ENCODE results near the gene SLC43A1.

Gene SLC43A1

DNA sequence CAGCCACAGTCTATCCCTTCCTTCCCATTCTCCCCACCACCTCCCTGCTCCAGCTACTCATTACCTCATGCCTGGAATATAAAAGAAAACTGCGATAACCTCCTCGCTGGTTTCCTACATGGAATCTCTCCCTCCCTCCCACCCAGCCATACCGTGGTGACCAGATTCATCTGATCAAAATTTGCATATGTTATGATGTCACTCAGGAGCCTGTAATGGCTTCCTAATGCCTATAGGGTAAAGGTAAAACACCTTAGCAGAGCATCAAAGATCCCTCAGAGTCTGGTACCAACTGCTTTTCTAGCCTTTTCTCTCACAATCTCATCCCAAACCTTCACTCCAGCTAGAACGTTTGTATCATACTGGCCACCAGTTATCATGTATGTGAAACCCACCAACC, 35.6 kb downstream of the SLC43A1 start:
- no peak for DNase-seq (ENCODE audit: low read depth in 2 of 3, low spot score in 1 of 3)

DNA sequence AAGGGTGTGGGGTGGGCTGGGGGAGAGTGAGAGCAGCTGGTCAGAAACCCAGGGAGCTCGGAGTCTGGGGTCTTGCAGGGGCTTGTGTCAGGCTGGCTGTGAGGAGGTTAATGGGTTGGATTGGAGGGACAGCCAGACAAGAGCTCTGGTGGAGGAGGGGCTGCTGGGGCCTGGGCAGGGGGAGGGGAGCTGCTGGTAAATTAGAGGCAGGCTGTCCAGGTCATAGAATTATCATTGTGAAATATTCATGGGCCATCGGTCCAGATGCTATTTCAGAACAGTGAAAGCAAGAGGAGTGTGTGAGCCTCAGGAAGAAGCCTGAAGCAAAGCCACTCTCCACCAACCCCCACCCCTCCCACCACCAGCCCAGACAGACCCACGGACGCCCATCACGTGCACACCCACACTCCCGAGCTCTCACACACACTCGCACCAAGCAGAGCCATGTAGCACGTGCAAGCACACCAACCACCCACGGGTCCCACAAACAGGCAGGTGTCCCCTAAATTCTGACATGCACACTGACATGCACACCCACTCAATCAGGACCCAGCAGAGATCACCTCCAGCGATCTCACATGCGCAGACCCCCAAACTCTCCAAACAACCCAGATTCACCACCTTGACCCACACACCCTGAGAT, 36.4 kb downstream of the SLC43A1 start:
- DNase-seq (ENCODE audit: low read depth in 2 of 3, low spot score in 1 of 3): no peak

DNA sequence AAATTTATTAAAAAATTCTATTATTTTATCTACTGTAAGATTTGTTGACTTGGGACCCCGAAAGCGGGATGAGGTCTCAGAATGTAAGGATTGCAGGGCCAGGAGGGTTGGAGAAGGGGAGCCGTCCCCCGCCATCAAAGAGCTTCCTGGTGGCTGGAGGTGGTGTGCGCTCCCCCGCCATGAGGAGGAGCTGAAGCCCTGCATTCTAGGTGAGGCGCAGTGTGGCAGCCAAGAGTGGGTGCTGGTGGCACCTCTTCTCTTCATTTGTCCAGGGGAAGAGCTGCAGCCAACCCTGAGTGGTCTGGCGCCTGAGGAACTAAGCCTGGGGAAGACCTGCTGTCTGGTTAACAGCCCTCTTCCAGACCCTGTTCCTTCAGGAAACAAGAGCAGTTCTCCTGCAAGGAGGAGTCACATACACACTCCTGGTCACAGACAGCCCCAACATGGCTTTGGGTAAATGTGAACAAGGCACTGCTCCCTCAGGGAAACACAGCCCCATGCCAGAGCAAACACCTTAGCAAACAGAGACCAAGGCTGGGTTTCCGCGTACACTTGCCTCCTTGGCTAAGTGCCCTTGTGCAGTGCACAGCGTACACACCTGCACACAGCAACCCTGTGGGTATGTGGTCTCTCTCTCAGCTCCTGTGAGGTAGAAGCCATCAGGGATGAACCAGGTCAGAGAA, 37.9 kb downstream of the SLC43A1 start:
- DNase-seq (ENCODE audit: low read depth in 2 of 3, low spot score in 1 of 3): no peak

DNA sequence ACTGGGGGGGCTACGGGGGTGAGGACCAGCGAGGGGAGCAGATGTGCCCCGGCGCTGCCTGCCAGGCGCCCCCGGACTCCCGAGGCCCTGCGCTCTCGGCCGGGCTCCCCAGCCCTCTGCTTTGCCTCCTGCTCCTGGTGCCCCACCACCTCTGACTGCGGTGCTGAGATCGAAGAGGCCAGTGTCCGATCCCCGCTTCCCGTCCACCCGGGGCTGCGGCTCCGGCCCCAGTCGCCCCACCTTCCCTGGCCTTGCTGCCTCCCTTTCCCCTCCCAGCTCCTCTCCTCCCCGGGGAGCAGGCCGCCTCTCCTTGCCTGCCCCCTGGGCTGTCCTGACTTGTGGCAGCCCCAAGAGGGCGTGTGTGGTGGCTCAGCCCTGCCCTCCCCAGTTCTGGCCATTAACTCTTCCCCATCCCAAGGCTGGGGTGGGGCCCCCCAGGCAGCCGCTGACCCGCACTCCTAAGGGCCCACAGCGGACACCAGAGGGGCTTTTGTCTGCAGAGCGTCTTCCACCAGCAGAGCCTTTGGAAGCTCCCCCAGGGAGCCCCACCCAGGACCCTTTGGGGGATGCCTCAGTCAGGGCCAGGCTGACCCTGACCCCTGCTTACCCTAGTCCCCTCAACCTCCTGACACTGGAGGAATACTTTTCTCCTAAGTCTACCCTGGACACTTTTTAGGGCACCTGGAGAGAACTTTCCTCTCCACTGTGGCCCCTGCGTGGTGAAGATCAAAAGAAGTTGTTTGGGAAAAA, 38.6 kb downstream of the SLC43A1 start:
- no peak for DNase-seq (ENCODE audit: low read depth in 2 of 3, low spot score in 1 of 3)

DNA sequence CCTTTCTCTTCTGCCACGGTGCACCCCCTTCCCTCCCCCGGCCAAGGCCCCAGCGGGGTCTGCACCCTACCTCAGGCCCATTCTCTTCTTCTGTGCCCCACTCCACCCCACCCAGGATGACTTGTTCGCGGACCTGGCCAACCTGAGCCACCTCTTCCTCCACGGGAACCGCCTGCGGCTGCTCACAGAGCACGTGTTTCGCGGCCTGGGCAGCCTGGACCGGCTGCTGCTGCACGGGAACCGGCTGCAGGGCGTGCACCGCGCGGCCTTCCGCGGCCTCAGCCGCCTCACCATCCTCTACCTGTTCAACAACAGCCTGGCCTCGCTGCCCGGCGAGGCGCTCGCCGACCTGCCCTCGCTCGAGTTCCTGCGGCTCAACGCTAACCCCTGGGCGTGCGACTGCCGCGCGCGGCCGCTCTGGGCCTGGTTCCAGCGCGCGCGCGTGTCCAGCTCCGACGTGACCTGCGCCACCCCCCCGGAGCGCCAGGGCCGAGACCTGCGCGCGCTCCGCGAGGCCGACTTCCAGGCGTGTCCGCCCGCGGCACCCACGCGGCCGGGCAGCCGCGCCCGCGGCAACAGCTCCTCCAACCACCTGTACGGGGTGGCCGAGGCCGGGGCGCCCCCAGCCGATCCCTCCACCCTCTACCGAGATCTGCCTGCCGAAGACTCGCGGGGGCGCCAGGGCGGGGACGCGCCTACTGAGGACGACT, 39.3 kb downstream of the SLC43A1 start:
- DNase-seq (ENCODE audit: low read depth in 2 of 3, low spot score in 1 of 3): no peak

DNA sequence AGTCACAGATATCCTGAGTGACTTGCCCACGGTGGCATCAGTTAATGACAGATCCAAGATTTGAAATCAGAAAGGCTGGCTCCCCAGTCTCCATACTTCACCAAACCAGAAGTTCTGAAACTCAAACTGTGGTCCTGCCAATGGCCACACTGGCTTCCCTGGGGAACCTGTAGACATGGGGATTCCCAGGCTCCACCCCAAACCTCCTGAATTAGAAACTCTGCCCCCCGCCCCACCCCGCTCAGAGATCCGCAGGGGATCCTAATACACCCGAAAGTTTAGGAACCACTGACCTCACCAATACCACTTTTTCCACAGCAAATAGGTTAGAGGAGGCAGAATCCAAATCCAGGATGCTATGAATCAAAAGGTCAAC, 39.8 kb downstream of the SLC43A1 start:
- no peak for DNase-seq (ENCODE audit: low read depth in 2 of 3, low spot score in 1 of 3)

DNA sequence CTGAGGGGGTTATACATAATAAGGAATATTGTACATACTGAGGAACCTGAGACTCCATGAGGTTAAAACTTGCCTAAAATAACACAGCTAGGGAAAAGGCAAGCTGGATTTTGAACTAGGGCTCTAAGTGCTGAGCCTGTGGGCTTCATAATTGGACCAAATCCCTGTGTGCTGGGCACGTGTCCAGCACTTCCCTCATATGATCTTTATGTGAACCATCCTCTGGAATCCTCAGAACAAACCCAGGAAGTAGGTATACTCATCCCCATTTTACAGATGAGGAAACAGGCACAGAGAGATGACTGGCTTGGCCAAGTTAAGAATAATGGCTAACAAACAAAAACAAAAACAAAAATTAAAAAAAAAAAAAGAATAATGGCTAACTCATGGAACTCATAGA, 40.3 kb downstream of the SLC43A1 start:
- DNase-seq (ENCODE audit: low read depth in 2 of 3, low spot score in 1 of 3): no peak

DNA sequence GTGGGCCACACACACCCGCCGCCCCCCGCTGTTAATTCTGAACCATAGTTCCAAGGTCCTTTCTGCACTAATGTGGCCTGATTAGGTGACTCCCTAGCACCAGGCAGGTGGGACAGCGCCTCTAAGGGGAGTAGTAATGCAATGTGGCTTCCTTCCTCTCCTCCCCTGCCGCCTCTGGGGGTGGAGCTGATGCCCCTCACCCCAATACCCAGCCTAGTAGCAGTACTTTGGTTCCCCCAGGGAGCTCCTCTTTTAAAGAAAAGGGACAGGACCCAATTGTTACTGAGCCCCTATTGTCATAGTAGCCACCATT, 40.7 kb downstream of the SLC43A1 start:
- DNase-seq (ENCODE audit: low read depth in 2 of 3, low spot score in 1 of 3): no peak

DNA sequence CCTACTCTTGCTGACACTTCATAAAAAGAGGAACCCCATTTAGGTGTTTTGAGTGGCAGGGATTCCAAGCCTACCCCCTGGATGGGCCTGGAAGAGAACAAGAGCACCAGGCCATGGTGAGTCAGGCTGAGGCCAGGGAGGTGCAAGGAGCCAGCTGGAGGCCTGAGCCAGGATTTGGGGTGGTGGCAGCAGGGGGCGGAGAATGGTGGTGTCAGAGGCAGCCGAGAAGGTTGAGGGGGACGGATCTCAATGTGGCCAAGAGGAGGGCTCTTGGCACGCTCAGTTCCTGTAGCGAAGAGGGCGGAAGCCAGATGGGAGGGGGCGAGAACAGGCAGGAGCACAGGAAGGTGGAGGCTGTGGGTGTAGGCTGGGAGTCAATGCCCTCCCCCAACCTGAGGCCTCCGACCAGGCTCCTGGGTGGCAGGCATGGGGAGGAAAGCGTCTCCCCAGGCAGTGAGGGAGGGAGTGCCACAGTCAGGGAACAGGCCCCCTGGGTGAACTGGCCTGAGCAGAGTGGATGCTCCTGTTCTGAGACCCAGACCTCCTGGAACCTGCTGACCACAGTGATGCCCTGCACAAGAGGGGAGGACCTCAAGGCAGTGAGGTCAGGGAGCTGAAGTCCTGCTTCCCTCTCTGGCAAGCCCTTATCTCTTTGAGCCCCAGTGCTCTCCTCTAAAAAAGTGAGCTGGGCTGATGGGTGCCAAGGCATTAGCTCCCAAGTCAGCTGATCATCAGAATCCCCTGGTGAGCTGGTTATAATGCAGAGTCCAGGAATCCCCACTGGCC, 41.3 kb downstream of the SLC43A1 start:
- DNase-seq (ENCODE audit: low read depth in 2 of 3, low spot score in 1 of 3): no peak

DNA sequence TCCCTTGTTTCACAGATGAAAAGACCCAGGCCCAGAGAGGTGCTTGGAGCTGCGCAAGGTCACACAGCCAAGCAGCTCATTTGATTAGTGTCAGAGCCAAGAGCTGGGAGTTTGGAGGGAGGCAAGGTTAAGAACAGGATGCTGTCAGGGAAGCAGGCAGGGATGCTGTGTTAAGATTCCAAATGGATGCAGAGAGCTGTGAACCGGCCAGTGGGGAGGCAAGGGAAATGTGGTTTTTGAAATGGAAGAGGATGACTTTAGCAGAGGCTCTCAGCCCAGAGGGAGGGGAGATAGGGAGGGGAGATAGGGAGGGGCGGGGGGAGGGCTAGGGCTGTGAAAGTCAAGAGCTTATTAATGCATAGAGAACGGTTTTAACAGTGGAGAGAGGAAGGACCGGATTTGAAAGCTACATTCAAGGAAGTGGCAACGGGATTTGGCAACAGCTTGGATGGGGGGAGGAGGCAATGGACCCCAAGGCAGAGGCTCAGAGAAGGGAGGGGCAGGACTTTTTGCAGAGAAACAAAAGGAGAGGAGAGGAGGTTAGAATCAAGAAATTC, 42.1 kb downstream of the SLC43A1 start:
- no peak for DNase-seq (ENCODE audit: low read depth in 2 of 3, low spot score in 1 of 3)

DNA sequence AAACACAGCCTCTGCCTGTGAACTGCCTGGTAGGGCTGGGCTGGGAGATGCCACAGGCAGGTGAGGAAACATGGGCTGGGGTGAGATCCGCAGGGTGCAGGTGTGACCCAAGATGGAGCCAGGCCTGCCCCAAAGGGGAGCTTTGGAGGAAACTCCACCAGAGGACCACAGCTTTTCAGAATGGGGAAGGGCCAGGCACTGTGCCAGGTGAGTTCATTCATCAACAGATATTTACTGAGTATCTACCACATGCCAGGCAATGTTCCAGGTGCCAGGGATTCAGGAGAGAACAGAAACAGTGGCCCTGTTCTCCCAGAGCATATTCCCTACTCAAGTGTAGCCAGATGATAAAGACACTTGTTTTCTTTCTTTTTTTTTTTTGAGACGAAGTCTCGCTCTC, 44.0 kb downstream of the SLC43A1 start:
- no peak for DNase-seq (ENCODE audit: low read depth in 2 of 3, low spot score in 1 of 3)

DNA sequence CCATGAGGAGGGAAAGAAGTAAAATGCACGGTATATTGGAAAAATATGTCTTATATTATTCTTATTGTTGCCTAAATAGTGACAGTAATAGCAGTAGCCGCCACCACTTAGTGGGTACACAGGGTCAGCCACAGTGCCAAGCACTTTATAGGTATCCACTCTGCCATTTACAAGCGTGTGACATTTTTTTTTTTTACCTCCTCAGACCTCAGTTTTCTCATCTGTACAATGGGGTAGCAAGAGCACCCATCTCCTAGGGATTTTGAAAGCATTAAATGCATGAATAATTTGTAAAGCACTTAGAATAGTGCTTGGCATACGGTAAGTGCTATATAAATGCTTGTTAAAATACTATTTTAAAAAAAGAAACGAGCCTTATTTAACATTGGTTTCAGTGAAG, 46.2 kb downstream of the SLC43A1 start:
- no peak for DNase-seq (ENCODE audit: low read depth in 2 of 3, low spot score in 1 of 3)

DNA sequence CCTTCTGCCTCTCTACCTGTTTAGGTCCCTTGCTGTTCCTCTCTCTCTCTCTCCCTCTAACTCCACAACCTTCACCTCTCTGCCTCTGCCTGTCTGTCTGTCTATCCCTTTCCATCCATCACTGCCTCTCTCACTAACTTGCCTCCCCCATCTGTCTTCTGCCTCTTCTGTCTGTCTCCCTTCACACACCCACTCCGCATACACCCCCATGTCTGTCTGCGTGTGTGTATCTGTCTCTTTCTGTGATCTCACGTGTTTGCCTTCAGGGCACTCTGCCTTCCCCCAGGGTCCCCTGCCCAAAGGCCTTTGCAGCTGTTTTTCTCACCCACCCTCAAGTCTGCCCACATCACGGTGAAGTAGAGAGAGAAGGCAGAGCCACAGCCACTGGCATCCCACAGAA, 47.2 kb downstream of the SLC43A1 start:
- no peak for DNase-seq (ENCODE audit: low read depth in 2 of 3, low spot score in 1 of 3)

DNA sequence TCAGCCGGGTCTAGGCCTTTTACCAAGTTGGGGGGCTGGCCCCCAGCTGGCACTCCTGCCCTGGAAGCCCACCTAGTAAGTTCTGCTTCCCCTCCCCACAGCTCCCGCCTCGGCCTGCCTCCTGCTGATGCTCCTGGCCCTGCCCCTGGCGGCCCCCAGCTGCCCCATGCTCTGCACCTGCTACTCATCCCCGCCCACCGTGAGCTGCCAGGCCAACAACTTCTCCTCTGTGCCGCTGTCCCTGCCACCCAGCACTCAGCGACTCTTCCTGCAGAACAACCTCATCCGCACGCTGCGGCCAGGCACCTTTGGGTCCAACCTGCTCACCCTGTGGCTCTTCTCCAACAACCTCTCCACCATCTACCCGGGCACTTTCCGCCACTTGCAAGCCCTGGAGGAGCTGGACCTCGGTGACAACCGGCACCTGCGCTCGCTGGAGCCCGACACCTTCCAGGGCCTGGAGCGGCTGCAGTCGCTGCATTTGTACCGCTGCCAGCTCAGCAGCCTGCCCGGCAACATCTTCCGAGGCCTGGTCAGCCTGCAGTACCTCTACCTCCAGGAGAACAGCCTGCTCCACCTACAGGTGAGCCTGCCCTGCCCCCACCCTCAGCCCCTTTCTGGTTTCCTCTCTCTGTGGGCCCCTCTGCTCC, 47.9 kb downstream of the SLC43A1 start:
- DNase-seq (ENCODE audit: low read depth in 2 of 3, low spot score in 1 of 3): no peak

DNA sequence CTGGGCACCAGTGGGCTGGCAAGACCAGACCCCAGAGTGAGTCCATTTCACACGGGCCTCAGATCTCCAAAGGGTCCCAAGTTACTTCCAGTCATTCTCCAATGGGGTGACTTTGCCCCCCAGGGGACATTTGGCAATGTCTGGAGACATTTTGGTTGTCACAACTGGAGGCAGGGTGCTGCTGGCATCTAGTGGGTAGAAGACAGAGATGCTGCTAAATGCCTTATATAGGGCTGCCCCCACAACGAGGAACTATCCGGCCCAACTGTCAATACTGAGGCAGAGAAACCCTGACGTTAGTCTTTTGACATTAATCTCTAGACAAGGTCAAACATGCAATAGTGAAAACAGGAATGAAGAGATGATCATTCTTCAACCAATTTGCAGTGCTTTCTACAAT, 48.8 kb downstream of the SLC43A1 start:
- DNase-seq (ENCODE audit: low read depth in 2 of 3, low spot score in 1 of 3): no peak

DNA sequence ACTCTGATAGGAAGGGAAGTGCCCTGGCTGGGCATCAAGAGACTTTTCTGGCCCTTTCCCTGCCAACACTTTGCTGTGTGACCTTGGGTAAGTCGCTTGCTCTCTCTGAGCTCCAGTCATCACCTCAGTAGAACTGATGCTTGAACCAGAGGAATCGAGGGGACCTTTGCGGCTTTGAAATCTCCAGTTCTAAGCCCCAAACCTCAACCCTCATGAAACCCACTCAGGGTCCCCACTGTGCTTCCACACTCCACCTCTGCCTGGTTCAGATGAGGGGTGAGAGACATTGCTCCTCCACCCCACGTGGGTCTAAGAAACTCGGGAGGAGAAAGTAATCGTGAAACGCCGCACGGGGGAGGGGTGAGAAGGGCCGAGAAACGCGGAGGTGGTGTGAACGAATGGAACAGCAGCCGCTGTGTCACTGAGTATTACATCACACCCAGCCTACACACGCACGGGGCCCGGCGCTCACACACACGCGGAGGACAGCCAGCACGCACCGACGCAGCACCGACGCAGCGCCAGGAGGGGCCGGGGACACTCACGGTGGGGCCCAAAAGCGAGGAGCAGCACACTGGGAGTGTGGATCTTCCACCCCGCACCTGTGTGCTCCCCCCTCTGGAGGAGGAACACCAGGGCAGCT, 50.8 kb downstream of the SLC43A1 start:
- DNase-seq (ENCODE audit: low read depth in 2 of 3, low spot score in 1 of 3): no peak

DNA sequence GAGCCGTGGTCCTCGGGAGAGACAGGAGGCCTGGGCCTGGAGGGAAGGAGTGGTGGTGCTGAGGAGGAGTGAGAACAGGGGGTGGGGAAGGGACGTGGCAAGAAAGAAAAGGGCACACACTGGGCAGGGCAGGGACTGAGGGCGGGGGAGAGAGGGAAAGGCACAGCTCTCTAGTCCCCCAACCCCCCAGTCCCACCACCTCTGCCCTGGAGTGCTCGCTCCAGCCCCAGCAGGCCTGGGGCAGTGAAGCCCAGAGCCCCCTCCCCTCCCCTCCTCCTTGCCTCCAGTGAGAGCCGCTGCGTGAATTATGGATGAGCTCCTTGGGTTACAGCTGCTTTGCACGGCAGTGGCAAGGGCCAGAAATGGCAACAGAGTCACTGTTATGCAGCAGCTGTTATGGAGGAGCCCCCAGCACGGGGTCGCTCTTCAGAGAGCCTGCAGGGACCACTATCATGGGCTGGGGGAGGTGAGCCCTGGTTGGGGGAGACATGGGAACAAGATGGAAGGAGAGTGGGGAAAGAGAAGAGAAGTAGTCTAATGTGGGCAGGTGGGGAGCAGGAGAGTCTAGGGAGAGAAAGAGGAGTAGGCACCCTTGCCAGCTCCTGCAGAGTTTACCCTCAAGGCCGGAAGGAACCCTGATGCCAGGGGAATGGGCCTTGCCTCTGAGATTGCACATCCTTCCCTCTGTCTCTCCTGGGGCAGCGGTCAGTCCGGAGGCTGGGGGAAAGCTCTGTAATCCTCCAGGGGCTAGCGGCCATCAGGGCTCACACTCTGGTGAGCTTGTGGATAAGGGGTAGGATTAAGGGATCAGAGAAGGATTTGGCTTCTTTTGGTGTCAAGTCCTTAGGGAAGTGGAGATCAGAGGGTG, 51.6 kb downstream of the SLC43A1 start:
- no peak for DNase-seq (ENCODE audit: low read depth in 2 of 3, low spot score in 1 of 3)

DNA sequence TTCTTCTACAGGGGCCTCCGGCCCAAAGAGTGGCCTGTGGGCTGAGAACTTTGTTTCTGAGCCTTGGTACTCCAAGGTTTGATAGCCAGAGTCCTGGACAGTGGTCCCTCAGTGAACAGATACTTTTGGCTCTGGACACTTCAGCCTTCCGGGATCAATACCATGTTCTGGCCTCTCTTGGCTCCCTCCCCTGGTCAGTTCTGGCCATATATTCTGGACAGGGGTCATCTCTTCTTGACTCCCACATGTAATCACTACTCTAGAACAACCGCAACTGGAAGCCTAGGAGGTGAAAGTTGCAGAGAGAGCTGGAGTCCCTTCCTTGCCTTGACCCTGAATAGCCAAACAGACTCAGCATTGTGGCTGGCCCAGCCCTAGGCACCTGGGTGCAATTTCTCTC, 52.9 kb downstream of the SLC43A1 start:
- no peak for DNase-seq (ENCODE audit: low read depth in 2 of 3, low spot score in 1 of 3)
